ENCODE data around the gene ZNF784. TPM values are rescaled to one million over a fixed set of nuclear protein-coding genes. Genes with fewer than 3 reads are reported as not detected.

Gene ZNF784
- total and polyA plus RNA-seq, 2 of the 13 experiments (the other 11 are each of a cell fraction or from before 2014, with no cell fraction given), result 4.1 to 4.2 TPM

DNA sequence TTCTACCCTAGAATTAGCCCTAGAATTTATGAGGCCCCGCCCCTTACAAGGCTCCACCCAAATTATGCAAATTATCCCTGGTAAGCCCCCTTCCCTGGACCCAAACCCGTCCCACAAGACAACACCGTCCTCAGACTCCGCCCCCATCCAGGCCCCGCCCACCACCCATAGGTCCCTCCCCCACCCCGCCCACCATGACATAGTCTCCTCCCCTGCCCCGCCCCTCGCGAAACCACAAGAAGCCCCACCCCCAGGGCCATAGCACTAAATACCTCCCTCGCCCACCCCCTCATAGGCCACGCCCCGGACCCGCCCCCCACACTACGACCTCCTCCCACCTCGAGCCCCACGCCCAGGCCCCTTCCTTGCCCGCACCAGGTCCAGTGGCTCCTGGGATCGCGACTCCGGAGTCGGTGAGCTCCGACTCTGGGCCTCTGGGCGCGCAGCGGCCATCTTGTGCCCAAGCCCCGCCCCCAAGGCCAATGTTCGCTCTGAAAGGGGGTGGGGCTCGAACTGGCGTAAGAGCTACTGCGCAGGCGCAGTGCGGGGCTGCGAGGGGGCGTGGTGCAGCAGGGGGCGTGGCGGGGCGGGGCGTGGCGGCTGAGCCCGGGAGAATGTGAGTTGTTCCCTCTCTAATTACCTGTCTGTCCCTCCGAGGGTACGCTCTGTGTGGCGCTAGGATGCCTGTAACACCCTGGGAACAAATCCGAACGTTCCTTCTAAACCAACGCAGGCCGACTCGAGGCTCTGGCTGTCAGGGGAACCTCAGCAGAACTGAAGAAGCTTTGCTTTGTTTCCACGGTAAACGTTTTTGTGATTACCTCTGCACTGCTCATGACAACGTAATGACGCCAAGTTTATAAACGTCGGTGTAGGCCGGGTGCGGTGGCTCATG is at the start of gene ZNF784 (continued):
- TF ChIP-seq, protein P1, sequence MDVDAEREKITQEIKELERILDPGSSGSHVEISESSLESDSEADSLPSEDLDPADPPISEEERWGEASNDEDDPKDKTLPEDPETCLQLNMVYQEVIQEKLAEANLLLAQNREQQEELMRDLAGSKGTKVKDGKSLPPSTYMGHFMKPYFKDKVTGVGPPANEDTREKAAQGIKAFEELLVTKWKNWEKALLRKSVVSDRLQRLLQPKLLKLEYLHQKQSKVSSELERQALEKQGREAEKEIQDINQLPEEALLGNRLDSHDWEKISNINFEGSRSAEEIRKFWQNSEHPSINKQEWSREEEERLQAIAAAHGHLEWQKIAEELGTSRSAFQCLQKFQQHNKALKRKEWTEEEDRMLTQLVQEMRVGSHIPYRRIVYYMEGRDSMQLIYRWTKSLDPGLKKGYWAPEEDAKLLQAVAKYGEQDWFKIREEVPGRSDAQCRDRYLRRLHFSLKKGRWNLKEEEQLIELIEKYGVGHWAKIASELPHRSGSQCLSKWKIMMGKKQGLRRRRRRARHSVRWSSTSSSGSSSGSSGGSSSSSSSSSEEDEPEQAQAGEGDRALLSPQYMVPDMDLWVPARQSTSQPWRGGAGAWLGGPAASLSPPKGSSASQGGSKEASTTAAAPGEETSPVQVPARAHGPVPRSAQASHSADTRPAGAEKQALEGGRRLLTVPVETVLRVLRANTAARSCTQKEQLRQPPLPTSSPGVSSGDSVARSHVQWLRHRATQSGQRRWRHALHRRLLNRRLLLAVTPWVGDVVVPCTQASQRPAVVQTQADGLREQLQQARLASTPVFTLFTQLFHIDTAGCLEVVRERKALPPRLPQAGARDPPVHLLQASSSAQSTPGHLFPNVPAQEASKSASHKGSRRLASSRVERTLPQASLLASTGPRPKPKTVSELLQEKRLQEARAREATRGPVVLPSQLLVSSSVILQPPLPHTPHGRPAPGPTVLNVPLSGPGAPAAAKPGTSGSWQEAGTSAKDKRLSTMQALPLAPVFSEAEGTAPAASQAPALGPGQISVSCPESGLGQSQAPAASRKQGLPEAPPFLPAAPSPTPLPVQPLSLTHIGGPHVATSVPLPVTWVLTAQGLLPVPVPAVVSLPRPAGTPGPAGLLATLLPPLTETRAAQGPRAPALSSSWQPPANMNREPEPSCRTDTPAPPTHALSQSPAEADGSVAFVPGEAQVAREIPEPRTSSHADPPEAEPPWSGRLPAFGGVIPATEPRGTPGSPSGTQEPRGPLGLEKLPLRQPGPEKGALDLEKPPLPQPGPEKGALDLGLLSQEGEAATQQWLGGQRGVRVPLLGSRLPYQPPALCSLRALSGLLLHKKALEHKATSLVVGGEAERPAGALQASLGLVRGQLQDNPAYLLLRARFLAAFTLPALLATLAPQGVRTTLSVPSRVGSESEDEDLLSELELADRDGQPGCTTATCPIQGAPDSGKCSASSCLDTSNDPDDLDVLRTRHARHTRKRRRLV (CRISPR knock-in tag; IDR thresholded peaks at IDR 0.05), result no peak
- TF ChIP-seq, protein P2, sequence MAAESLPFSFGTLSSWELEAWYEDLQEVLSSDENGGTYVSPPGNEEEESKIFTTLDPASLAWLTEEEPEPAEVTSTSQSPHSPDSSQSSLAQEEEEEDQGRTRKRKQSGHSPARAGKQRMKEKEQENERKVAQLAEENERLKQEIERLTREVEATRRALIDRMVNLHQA (CRISPR knock-in tag; IDR thresholded peaks at IDR 0.05), result no peak
- TF ChIP-seq, protein P3, sequence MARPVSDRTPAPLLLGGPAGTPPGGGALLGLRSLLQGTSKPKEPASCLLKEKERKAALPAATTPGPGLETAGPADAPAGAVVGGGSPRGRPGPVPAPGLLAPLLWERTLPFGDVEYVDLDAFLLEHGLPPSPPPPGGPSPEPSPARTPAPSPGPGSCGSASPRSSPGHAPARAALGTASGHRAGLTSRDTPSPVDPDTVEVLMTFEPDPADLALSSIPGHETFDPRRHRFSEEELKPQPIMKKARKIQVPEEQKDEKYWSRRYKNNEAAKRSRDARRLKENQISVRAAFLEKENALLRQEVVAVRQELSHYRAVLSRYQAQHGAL (CRISPR knock-in tag; IDR thresholded peaks at IDR 0.05; ENCODE audit: not compliant biosample characterization), result no peak
- TF ChIP-seq SIN3A (IDR thresholded peaks at IDR 0.05; ENCODE audit: borderline replicate concordance, low read depth, low read length), result no peak
- TF ChIP-seq RFXANK (CRISPR knock-in tag; IDR thresholded peaks at IDR 0.05), result no peak
- TF ChIP-seq ZNF512 (CRISPR knock-in tag; IDR thresholded peaks at IDR 0.05), result no peak
- TF ChIP-seq ZFP90 (CRISPR knock-in tag; IDR thresholded peaks at IDR 0.05; ENCODE audit: borderline replicate concordance), result no peak
- no peak for TF ChIP-seq ZNF234 (CRISPR knock-in tag; conservative IDR thresholded peaks at IDR 0.05)
- TF ChIP-seq SNAI1 (CRISPR knock-in tag; IDR thresholded peaks at IDR 0.05; ENCODE audit: borderline replicate concordance), result no peak
- no peak for TF ChIP-seq CENPT (CRISPR knock-in tag; IDR thresholded peaks at IDR 0.05; ENCODE audit: low read depth)
- TF ChIP-seq THAP9 (CRISPR knock-in tag; IDR thresholded peaks at IDR 0.05; ENCODE audit: borderline replicate concordance), result no peak
- TF ChIP-seq CAMTA2 (CRISPR knock-in tag; IDR thresholded peaks at IDR 0.05; ENCODE audit: borderline replicate concordance), result no peak
- no peak for TF ChIP-seq NCOA1 (CRISPR knock-in tag; IDR thresholded peaks at IDR 0.05)
- no peak for TF ChIP-seq ESRRA (CRISPR knock-in tag; IDR thresholded peaks at IDR 0.05; ENCODE audit: low read depth)
- no peak for TF ChIP-seq ZNF549 (CRISPR knock-in tag; IDR thresholded peaks at IDR 0.05)
- TF ChIP-seq NCOR1 (IDR thresholded peaks at IDR 0.05; ENCODE audit: borderline replicate concordance, low read length), result no peak

Data from HepG2 (cell line).